Ishikawa (cell line): ENCODE measurements around the gene EEF1AKMT4.
A peak's percentile ranks its signal among the peaks of the same experiment; 100 is the strongest.

ENCODE experiments used
- CEBPB ChIP-seq: IDR thresholded peaks from 2 replicates; pipeline ENCODE4 v1.6.1; 2012
- CREB1 ChIP-seq: IDR thresholded peaks from 2 replicates; pipeline ENCODE4 v1.6.1; 2012; ENCODE audit warnings: low read depth
- EGR1 ChIP-seq: IDR thresholded peaks from 2 replicates; pipeline ENCODE4 v1.6.1; 2012
- EP300 ChIP-seq: IDR thresholded peaks from 2 replicates; pipeline ENCODE4 v1.6.1; 2012; ENCODE audit warnings: borderline replicate concordance
- FOXM1 ChIP-seq: IDR thresholded peaks from 2 replicates; pipeline ENCODE4 v1.6.1; 2012; ENCODE audit warnings: low read depth, borderline replicate concordance
- MAX ChIP-seq: IDR thresholded peaks from 2 replicates; pipeline ENCODE4 v1.6.1; 2012
- NFIC ChIP-seq: IDR thresholded peaks from 2 replicates; pipeline ENCODE4 v1.6.1; 2012
- RAD21 ChIP-seq: IDR thresholded peaks from 2 replicates; pipeline ENCODE4 v1.6.1; 2012; ENCODE audit warnings: low read depth
- TAF1 ChIP-seq: IDR thresholded peaks from 2 replicates; pipeline ENCODE4 v1.6.1; 2012; ENCODE audit warnings: low read depth, mild to moderate bottlenecking
- TCF12 ChIP-seq: IDR thresholded peaks from 2 replicates; pipeline ENCODE4 v1.6.1; 2012; ENCODE audit warnings: low read depth
- TEAD4 ChIP-seq: IDR thresholded peaks from 2 replicates; pipeline ENCODE4 v1.6.1; 2012
- USF1 ChIP-seq: IDR thresholded peaks from 2 replicates; pipeline ENCODE4 v1.6.1; 2012
- YY1 ChIP-seq: IDR thresholded peaks from 2 replicates; pipeline ENCODE4 v1.6.1; 2012; ENCODE audit warnings: low read depth
- ZBTB7A ChIP-seq: IDR thresholded peaks from 2 replicates; pipeline ENCODE4 v1.6.1; 2012; ENCODE audit warnings: low read depth
- TF ChIP-seq, protein P1 (sequence below): IDR thresholded peaks from 2 replicates; pipeline ENCODE4 v1.6.1; 2012; ENCODE audit warnings: low read depth, mild to moderate bottlenecking

EEF1AKMT4 gene

DNA sequence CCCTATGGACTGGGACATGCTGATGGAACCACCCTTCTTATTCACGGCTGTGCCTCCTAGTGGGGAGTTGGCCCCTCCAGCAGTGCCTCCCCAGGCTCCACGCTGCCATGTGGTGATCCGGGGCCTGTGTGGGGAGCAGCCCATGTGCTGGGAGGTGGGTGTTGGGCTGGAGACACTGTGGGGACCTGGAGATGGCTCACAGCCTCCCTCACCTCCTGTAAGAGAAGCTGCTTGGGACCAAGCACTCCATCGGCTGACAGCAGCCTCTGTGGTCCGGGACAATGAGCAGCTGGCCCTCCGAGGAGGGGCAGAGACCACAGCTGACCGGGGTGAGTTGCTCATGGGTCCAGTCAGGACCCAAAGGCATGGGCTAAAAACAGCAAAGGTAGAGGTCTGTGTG is 9.8 kb upstream of the EEF1AKMT4 start:
- no peak for TF ChIP-seq NFIC

DNA sequence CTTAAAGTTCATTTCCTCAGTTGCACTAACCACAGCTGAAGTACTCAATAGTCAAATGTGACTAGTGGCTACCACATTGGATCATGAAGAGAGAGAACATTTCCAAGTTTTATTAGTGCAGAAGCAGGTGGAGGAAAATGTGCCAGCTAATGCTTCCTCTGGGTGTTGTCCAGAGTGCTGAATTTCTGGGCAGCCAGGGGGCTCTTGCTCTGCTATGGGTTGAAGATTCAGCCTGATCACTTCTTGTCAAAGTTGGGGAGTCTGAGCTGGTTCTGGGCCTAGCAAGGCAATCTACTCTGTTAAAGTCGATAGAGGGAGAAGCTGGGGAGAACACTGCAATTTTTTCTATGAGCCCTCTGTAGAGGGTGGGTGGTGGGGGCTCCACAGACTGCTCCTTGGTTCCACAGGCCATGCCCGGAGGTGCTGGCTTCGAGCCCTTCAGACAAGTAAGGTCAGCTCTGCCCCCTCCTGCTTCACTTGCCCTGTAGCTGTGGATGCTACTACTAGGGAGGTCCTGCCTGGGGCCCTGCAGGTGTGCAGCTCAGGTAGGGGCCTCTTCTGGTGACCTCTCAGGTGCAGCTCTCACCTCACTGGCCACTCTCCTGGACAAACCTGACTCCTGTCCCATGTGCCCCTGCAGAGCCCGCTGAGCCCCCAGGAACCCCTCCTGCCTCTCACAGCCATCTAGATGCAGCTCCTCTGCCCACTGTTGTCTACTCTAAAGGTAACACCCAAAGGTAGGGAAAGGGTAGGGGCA is 8.9 kb upstream of the EEF1AKMT4 start:
- TF ChIP-seq ZBTB7A (no peak), TCF12 (no peak), YY1 (no peak), MAX (peak; percentile 46; the same call in 1 of the 2 replicates), TEAD4 (0 out of 2 replicates have a peak, but pooled peaks have one; percentile 28)
- TF ChIP-seq, protein P1, sequence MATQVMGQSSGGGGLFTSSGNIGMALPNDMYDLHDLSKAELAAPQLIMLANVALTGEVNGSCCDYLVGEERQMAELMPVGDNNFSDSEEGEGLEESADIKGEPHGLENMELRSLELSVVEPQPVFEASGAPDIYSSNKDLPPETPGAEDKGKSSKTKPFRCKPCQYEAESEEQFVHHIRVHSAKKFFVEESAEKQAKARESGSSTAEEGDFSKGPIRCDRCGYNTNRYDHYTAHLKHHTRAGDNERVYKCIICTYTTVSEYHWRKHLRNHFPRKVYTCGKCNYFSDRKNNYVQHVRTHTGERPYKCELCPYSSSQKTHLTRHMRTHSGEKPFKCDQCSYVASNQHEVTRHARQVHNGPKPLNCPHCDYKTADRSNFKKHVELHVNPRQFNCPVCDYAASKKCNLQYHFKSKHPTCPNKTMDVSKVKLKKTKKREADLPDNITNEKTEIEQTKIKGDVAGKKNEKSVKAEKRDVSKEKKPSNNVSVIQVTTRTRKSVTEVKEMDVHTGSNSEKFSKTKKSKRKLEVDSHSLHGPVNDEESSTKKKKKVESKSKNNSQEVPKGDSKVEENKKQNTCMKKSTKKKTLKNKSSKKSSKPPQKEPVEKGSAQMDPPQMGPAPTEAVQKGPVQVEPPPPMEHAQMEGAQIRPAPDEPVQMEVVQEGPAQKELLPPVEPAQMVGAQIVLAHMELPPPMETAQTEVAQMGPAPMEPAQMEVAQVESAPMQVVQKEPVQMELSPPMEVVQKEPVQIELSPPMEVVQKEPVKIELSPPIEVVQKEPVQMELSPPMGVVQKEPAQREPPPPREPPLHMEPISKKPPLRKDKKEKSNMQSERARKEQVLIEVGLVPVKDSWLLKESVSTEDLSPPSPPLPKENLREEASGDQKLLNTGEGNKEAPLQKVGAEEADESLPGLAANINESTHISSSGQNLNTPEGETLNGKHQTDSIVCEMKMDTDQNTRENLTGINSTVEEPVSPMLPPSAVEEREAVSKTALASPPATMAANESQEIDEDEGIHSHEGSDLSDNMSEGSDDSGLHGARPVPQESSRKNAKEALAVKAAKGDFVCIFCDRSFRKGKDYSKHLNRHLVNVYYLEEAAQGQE, result peak; percentile 95

- TF ChIP-seq MAX (no peak), CREB1 (no peak), CEBPB (no peak), TCF12 (no peak), NFIC (no peak), EP300 (no peak), RAD21 (no peak), FOXM1 (no peak), TEAD4 (no peak), USF1 (no peak), YY1 (no peak), EGR1 (no peak), TAF1 (no peak)
- TF ChIP-seq, protein P1, result no peak
Observed at GRCh38 chr3:184241141-184241446, 8.4 kb upstream of the EEF1AKMT4 start.

DNA sequence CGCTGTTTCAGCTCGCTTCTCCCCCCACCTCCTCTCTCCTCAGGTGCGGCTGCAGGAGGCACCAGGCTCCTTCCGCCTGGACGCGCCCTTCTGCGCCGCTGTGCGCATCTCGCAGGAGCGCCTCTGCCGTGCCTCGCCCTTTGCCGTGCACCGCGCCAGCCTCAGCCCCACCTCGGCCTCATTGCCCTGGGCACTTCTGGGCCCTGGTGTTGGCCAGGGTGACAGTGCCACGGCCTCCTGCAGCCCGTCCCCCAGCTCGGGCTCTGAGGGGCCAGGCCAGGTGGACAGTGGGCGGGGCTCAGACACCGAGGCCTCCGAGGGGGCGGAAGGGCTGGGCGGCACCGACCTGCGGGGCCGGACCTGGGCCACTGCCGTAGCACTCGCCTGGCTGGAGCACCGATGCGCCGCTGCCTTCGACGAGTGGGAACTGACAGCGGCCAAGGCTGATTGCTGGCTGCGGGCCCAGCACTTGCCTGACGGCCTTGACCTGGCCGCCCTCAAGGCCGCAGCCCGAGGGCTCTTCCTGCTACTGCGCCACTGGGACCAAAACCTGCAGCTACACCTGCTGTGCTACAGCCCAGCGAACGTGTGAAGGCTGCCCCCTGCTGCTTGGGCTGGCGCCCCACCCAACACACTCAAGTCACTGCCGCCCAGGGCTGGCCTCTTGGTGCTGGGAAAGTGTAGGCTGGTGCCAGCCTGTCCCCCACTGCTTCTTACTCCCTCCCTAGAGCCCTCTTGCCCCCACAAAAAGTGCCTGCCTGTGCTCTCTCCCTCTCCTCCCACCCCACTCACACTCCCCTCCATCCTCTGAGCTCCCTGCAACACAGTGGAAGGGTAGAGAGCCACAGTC is 7.8 kb upstream of the EEF1AKMT4 start:
- TF ChIP-seq CREB1 (no peak), USF1 (no peak), NFIC (no peak), TCF12 (no peak), RAD21 (peak; percentile 51), MAX (peak; percentile 21; the same call in 1 of the 2 replicates), ZBTB7A (no peak), EP300 (no peak)
- TF ChIP-seq, protein P1, result 0 out of 2 replicates have a peak, but pooled peaks have one; percentile 3
